HG03095 (cell line): ENCODE results near the gene DGKZ.
A peak's percentile ranks its signal among the peaks of the same experiment; 100 is the strongest.
"Not testable (repeated sequence)": the region's sequence is repeated elsewhere in the genome, so short reads cannot be mapped to it uniquely, and the experiment has no call there.

Experiments used
- ATAC-seq: cut with Tn5 transposase; IDR thresholded peaks from one replicate; pipeline ENCODE4 v1.9.1; 2021; ENCODE audit warnings: moderate library complexity; ENCODE audit not compliant: unreplicated experiment

DGKZ gene, protein sequence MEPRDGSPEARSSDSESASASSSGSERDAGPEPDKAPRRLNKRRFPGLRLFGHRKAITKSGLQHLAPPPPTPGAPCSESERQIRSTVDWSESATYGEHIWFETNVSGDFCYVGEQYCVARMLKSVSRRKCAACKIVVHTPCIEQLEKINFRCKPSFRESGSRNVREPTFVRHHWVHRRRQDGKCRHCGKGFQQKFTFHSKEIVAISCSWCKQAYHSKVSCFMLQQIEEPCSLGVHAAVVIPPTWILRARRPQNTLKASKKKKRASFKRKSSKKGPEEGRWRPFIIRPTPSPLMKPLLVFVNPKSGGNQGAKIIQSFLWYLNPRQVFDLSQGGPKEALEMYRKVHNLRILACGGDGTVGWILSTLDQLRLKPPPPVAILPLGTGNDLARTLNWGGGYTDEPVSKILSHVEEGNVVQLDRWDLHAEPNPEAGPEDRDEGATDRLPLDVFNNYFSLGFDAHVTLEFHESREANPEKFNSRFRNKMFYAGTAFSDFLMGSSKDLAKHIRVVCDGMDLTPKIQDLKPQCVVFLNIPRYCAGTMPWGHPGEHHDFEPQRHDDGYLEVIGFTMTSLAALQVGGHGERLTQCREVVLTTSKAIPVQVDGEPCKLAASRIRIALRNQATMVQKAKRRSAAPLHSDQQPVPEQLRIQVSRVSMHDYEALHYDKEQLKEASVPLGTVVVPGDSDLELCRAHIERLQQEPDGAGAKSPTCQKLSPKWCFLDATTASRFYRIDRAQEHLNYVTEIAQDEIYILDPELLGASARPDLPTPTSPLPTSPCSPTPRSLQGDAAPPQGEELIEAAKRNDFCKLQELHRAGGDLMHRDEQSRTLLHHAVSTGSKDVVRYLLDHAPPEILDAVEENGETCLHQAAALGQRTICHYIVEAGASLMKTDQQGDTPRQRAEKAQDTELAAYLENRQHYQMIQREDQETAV

GRCh38 chr11:46346886-46347636, at the start of gene DGKZ:
Gene DGKZ, plus strand, starts transcription at chr11:46347463. Its CDS starts 197 bp downstream, at chr11:46347660.
- peak; percentile 63 for ATAC-seq

DNA sequence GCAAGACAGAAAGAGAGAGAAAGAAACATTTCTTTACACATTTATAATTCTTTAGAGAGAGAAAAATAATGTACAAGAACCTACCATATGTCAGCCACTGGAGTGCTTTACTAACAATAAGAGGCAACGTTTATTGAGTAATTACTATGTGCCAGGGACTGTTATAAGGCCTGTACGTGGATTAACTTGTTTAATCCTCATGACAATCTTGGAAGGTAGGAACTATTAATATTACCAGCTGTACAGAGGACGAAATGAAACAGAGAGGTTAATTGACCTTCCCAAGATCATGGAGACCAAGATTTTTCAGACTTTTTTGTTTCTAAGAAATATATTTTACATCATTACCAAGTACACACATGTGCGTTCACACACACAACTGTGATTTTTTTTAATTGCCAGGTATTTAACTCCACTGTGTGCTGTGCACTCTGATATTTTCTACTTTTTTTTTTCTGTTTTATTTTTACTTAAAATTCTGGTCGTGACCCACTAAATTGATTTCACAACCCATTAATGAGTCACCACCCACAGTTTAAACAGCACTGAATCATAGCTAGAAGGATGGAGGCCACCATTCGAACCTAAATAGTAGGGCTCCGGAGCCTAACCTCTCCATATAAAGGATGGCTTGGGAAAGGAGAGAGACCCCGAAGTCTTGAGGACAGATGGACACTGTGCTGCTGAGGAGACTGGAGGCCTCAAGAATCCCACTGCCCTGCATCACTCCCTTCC, 48.4 kb upstream of the DGKZ start:
- ATAC-seq, result no peak

DNA sequence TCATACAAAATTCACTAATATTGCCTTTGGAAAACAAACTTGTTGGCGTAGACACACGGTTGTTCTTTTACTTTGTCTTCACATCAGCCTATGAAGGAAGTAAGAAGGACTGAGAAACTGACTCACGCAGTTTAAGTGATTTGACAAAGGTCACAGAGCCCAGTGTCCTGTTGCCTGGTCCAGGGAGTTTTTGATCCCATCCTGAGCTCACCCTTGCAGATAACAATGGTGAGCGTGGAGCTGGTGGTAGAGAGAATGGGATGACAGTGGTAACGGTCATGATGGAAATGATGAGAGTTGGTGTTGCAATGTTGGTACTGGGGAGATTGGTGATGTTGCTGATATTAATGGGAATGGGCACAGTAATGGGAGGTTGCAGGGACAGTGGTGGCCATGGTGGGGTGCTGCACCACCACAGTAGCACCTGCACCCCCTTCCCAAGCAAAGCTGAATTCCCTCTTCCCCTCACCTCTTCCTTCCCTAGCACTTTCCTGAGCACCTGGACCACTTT, 47.8 kb upstream of the DGKZ start:
- ATAC-seq, result no peak

GRCh38 chr11:46300270-46300669, 47.0 kb upstream of the DGKZ start:
- ATAC-seq, result no peak

- peak; percentile 69 for ATAC-seq
Observed at GRCh38 chr11:46302866-46303265, 44.4 kb upstream of the DGKZ start.

DNA sequence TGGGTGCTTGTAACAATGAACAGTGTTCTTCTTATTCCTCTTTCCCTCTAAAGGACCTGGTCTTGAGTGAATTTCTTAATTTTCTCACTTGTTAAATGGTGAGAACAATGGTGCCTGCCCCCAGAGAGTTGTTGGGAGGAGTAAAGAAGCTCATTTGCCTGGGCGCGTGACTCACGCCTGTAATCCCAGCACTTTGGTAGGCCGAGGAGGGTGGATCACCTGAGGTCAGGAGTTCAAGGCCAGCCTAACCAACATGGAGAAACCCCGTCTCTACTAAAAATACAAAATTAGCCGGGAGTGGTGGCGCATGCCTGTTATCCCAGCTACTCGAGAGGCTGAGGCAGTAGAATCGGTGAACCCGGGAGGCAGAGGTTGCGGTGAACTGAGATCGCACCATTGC, 43.2 kb upstream of the DGKZ start:
- ATAC-seq, result not testable (repeated sequence)

DNA sequence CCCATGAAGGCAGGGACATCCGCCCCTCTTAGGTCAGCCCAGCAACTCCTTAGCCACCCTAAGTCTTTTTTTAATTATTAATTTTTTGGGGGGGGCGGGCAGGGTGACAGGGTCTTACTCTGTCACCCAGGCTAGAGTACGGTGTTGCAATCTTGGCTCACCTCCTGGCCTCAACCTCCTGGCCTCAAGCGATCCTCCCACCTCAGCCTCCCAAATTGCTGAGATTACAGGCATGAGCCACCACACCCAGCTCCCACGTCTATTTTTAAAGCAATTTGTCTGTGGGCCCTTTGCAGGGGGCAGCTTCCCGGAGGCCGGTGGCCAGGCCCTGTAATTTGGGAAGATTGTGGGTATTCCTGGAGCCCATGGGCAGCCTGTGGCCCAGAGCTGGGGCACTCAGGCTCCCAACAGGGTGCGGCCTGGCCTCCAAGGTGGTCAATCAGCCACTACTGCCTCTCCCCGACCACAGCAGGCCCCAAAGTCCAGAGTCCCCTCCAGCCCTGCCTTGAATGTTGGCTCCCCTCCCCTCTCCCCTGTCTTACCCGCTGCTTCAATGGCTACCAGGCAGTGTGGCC, 42.6 kb upstream of the DGKZ start:
- ATAC-seq, result no peak

- no peak for ATAC-seq
Observed at GRCh38 chr11:46305295-46305694, 42.0 kb upstream of the DGKZ start.

DNA sequence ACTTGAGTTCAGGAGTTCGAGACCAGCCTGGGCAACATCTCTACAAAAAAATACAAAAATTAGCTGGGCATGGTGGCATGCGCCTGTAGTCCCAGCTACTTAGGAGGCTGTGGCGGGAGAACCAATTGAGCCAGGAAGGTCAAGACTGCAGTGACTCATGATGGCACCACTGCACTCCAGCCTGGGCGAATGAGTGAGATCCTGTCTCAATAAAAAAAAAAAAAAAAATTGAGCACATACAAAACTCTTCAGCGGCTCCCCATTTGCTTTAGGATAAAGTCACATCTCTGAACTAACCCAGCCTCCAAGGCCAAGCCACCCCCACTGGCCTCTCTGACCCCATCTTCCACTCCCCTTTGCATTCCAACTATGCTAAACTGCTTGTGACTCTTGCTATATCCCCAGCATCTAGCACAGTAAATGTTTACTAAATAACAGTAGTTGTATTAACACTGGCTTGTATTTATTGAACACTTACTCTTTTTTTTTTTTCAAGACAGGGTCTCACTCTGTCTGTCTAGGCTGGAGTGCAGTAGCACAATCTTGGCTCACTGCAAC, 40.9 kb upstream of the DGKZ start:
- no peak for ATAC-seq

DNA sequence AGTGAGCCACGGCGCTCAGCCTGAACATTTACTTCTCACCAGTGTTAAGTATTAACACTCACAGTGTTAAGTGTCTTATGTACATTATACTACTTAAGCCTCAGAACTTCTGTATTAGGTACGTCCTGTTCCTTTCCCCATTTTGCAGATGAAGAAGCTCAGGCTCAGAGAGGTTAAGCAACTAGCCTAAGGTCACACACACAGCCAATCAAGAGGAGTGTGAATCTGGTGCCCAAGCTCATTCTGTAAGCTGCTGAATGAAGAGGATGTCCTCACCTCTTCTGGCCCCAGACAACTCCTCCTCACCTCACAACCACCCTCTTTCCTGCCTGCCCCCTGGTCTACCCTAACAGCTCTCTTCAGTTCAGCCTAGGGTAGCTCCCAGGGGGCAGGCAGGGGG, 39.9 kb upstream of the DGKZ start:
- no peak for ATAC-seq

- no peak for ATAC-seq
Observed at GRCh38 chr11:46307785-46308341, 39.4 kb upstream of the DGKZ start.

DNA sequence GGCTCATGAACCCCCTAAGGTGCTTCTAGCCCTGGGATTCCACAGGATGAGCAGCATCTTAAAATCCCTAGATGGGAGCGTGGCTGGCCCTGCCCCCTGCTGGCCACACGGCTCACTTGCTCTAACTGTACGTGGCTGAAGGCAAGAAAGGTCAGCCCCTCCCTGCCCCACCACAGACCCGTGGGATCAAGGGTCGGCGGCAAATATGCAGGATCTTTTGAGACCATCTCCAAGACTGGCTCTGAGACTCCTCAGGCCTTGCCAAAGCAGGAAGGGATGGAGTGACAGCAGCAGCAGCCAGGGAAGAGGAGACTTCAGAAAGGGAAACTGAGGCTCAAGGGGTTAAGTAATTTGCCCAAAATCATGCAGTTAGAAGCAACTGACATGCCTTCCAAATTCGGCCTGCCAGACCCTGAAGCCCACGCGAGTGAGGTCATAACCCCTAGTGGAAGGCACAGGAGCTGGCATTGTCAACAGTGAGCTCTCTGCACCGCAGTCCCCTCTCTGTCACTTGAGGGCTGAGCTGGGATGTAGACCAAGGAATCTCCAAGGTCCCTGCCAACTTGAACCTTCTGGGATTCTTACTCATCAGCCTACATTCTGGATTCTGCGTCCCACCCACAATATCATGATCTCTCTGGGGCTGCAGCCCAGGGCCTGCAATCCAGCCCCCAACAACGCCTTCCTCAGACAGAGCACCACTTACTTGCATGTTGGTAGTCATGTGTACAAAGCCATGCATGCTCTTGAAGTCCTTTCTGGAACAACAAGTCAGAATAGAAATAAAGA, 38.4 kb upstream of the DGKZ start:
- ATAC-seq, result peak; percentile 62

- peak; percentile 56 for ATAC-seq
Observed at GRCh38 chr11:46309814-46310259, 37.4 kb upstream of the DGKZ start.

DNA sequence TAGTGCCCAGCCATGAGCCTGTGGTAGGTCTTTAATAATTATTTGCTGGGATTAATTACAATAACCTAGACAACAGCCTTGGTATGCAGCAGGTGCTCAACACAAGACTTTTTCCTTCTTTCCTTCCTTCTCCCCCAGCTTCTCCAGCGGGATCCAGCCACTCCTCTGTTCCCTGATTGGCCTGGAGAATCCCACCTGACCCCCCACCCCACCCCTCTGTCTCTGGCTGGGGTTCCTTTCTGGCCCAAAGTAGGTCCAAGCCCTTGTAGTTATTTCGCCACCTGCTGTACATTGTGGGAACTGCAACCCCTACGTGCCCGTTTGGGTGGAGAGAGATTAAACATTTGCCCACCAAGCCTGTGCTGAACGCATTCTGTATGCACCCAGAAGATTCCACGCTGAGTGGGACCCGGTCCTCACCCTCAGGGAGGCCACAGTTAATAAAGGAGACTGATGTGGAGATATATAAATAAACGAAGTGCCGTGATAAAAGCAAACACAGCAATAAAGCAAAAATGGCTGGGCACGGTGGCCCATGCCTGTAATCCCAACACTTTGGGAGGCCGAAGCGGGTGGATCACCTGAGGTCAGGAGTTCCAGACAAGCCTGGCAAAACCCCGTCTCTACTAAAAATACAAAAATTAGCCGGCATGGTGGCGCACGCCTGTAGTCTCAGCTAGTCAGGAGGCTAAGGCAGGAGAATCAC, 32.1 kb upstream of the DGKZ start:
- ATAC-seq, result no peak

DNA sequence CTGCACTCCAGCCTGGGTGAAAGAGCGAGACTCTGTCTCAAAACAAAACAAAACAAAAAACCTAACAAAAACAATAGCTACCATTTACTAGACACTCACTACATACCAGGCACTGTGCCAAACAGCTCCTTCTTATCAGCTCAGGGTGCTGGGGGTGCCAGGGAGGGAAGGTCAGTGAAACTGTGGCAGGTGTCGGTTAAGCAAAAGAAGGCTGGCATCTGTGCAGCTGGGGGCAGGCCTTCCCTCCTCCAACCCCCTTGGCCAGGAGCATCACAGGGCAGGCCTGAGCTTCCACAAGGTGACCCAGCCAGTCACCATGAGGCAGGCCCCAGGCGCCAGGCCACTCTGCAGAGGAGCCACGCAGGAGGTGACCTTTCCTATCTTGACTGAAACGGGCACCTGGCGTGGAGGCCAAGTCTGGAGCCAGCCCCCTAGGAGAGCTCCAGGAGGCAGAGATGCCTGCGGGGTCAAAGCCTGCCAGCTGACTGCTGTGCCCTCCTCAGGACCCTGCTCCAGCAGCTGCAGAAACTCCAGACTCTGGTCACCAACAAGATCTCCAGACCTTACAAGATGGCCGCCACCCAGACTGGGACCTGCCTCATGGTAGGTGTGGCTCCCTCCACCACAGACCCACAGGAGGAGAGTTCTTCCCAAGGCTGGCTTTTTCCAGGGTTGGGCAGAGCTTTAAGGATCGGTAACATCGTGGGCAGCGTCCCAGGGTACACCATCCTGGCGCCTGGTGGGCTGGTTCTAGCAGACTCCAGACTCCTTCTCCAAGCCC, 31.3 kb upstream of the DGKZ start:
- ATAC-seq, result no peak

- no peak for ATAC-seq
Observed at GRCh38 chr11:46319074-46319453, 28.2 kb upstream of the DGKZ start.

DNA sequence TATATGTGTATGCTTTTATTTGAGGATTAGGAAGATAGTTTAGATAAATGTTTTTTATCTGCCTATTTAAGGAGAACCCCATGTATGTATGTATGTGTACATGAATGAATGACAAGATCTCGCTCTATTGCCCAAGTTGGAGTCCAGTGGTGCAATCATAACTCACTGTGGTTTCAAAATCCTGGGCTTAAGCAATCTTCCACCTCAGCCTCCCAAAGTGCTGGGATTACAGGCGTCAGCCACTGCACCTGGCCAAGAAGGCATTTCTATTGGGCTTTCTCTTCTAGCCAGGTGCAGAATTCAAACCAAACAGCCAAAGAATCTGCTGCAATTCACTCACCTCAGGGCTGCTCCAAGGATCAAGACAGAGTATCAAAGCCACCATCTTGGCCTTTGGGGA, 25.5 kb upstream of the DGKZ start:
- no peak for ATAC-seq
